Keratinocyte (primary cell): ENCODE data around the gene SLC15A3. TPM values are rescaled to one million over a fixed set of nuclear protein-coding genes. Genes with fewer than 3 reads are reported as not detected.

Source experiments
- DNase-seq: peaks from one replicate; pipeline ENCODE4 v3.0.0-alpha.2; 2011; ENCODE audit warnings: low read depth, missing footprints, low spot score
- FAIRE-seq: peaks from 2 replicates; lab custom pipeline; 2011; peaks lifted over from hg19 to GRCh38; lab: Jason Lieb, UNC
- H2AFZ ChIP-seq: 2 replicates; pipeline ENCODE4 v1.6.0; 2012; ENCODE audit warnings: low read length, control low read depth, inconsistent platforms; ENCODE audit not compliant: control insufficient read depth
- H3K27ac ChIP-seq: 2 replicates; pipeline ENCODE4 v1.5.1; 2011; ENCODE audit warnings: low read length; ENCODE audit not compliant: control insufficient read depth, insufficient read depth
- H3K27me3 ChIP-seq: 3 replicates; pipeline ENCODE4 v1.6.0; 2011; ENCODE audit warnings: low read length; ENCODE audit not compliant: control insufficient read depth, insufficient read depth; ENCODE audit errors: extremely low read depth
- H3K36me3 ChIP-seq, 2 experiments: 2 replicates in 1 of 2; 3 replicates in 1 of 2; pipeline ENCODE4 v1.5.1; 2011; ENCODE audit warnings: low read length in 2 of 2, mild to moderate bottlenecking in 1 of 2; ENCODE audit not compliant: control insufficient read depth in 2 of 2, insufficient read depth in 2 of 2; ENCODE audit errors: extremely low read depth in 1 of 2
- H3K4me1 ChIP-seq: 3 replicates; pipeline ENCODE4 v1.5.1; 2011; ENCODE audit warnings: low read length; ENCODE audit not compliant: control insufficient read depth, insufficient read depth; ENCODE audit errors: extremely low read depth
- H3K4me2 ChIP-seq: 3 replicates; pipeline ENCODE4 v1.6.0; 2011; ENCODE audit warnings: low read depth, low read length; ENCODE audit not compliant: control insufficient read depth, insufficient read depth; ENCODE audit errors: extremely low read depth
- H3K4me3 ChIP-seq, 3 experiments: fragments of 200-600 bp in 1 of 3; sonication (generic) in 1 of 3; 2 replicates in 2 of 3; 3 replicates in 1 of 3; pipeline ENCODE4 v1.5.1; 2011 to 2016; ENCODE audit warnings: low read length in 3 of 3, mild to moderate bottlenecking in 3 of 3, control low read depth in 2 of 3, inconsistent platforms in 1 of 3, low read depth in 1 of 3, mixed read lengths in 1 of 3, mixed run types in 1 of 3, moderate library complexity in 1 of 3; ENCODE audit not compliant: control insufficient read depth in 2 of 3, insufficient read depth in 2 of 3; ENCODE audit errors: extremely low read depth in 1 of 3
- H3K79me2 ChIP-seq: 2 replicates; pipeline ENCODE4 v1.6.0; 2012; ENCODE audit warnings: low read length; ENCODE audit not compliant: control insufficient read depth, insufficient read depth
- H3K9ac ChIP-seq: 3 replicates; pipeline ENCODE4 v1.6.0; 2011; ENCODE audit warnings: low read length; ENCODE audit not compliant: control insufficient read depth, insufficient read depth; ENCODE audit errors: extremely low read depth
- H3K9me1 ChIP-seq: 3 replicates; pipeline ENCODE4 v1.6.0; 2011; ENCODE audit warnings: low read length; ENCODE audit not compliant: control insufficient read depth, insufficient read depth; ENCODE audit errors: extremely low read depth
- H3K9me3 ChIP-seq: 2 replicates; pipeline ENCODE4 v1.5.1; 2012; ENCODE audit warnings: low read depth, low read length; ENCODE audit not compliant: control insufficient read depth
- H4K20me1 ChIP-seq: 3 replicates; pipeline ENCODE4 v1.6.0; 2011; ENCODE audit warnings: low read length; ENCODE audit not compliant: control insufficient read depth, insufficient read depth; ENCODE audit errors: extremely low read depth
- EZH2 ChIP-seq: IDR thresholded peaks from one replicate; pipeline ENCODE4 v1.6.1; 2012; ENCODE audit warnings: inconsistent platforms, mild to moderate bottlenecking, low read length, moderate library complexity
- dilution Hi-C: fragments of 300-500 bp; cut with MboI; formaldehyde crosslinking; loops from one replicate; pipeline ENCODE4 v1.7.0; 2020; ENCODE audit warnings: low sequenced_read_pairs; ENCODE audit not compliant: extremely low pct_ligation_motif_present
- polyA plus RNA-seq, 5 experiments: library from polyadenylated mRNA; depleted of rRNA in 3 of 5; stranded (reverse) in 3 of 5; stranded (forward) in 1 of 5; unstranded in 1 of 5; fragments of >200 nt; gene quantifications; 1 replicate in 1 of 5; 2 replicates in 3 of 5; 3 replicates in 1 of 5; pipeline versions ENCODE4 v1.2.1 to v1.2.3, GENCODE V29; 2011 to 2012; ENCODE audit warnings: missing spikeins in 2 of 5, low read depth in 1 of 5, low replicate concordance in 1 of 5
- TF ChIP-seq, protein P1 (sequence below), 3 experiments: IDR thresholded peaks in 1 of 3; conservative IDR thresholded peaks in 1 of 3; optimal IDR thresholded peaks in 1 of 3; 2 replicates in 2 of 3; 3 replicates in 1 of 3; pipeline versions ENCODE3 to v1.5.1; 2011; ENCODE audit warnings: low read length in 3 of 3, mild to moderate bottlenecking in 3 of 3, moderate library complexity in 2 of 3, control low read depth in 1 of 3, inconsistent platforms in 1 of 3; ENCODE audit not compliant: insufficient read depth in 2 of 3; ENCODE audit errors: extremely low read depth in 1 of 3

Gene SLC15A3
- polyA plus RNA-seq, 1 donor (not counting 4 experiments of a cell fraction or from before 2014, with no cell fraction given) = 1.0 TPM

DNA sequence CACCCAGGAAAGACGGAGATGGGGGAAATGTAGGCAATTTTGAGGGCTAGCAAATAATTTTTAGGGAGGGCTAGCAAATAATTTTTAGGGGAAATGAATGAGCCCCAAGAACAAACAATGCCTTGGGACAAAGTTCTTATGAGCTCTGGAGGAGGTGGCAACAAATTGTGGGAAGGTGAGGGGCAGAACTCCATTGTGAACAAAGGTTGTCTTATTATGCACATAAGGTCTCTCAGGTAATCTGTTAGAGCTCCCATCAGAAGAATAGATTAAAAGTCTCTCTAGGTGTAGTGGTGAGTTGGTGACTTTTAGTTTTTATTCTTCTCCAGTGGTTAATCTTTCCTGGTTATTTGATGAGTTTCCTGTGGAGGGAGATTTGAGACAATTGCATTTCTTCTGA is 43.2 kb downstream of the SLC15A3 start:
- dilution Hi-C loops = no loop called here
- H3K4me3 ChIP-seq = no peak overlapping the region
- no peak for TF ChIP-seq EZH2
- TF ChIP-seq, protein P1, sequence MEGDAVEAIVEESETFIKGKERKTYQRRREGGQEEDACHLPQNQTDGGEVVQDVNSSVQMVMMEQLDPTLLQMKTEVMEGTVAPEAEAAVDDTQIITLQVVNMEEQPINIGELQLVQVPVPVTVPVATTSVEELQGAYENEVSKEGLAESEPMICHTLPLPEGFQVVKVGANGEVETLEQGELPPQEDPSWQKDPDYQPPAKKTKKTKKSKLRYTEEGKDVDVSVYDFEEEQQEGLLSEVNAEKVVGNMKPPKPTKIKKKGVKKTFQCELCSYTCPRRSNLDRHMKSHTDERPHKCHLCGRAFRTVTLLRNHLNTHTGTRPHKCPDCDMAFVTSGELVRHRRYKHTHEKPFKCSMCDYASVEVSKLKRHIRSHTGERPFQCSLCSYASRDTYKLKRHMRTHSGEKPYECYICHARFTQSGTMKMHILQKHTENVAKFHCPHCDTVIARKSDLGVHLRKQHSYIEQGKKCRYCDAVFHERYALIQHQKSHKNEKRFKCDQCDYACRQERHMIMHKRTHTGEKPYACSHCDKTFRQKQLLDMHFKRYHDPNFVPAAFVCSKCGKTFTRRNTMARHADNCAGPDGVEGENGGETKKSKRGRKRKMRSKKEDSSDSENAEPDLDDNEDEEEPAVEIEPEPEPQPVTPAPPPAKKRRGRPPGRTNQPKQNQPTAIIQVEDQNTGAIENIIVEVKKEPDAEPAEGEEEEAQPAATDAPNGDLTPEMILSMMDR (optimal IDR thresholded peaks at IDR 0.05 in 1 of 3, IDR thresholded peaks at IDR 0.05 in 1 of 3, conservative IDR thresholded peaks at IDR 0.05 in 1 of 3; ENCODE audit: extremely low read depth in 1 of 3, insufficient read depth in 2 of 3, low read length in 3 of 3) = no peak

DNA sequence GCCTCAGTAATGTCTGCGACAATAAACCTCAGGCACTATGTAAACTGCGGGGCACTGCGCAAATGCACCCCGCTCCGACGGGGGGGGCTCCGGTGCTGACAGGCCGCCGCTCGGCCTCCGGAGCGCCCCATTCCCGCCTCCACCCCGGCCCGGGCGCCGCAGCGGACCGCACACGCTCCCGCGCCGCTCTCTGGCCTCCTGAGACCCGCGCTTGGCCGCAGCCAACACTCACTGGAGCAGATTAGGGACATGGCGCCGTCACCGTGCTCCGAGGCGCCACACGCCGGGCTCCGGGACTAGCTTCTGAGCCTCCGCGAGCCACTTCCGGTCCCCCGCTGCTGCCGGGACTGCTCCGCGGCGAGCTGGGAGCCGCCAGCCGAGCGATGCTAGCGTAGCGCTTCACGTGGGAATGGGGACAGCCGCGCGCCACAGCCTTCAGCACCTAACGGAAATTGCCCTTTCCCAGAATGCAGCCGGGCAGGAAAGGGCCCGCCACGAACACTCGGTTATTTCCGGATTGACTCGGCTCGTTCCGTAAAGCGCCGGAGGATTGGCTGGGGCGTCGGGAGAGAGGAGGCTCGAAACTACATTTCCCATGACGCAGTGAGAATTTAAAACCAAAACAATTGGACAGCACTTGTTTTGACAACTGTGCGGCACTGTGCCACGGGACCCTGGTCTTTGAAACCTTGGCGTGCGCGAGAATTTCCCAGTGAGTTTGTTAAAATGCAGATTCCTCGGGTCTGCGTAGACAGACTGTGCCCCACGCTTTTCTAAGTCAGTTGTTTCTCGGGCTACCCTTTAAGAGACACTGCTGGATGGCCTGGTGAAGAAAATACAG is 45.6 kb downstream of the SLC15A3 start, which contains the start of gene PRPF19:
Gene PRPF19, minus strand, starts transcription at position 454 of the 841 bp plus-strand sequence. Its CDS starts 203 bp downstream, at position 251.
- Histone ChIP-seq H3K36me3 (peaks cover 6 to 20% of the 10 kb centered on the region in 2 experiments), H3K79me2 (peaks cover 39% of the 10 kb centered on the region), H3K4me3 (peak within 1 kb of the TSS; percentile 79 to 93 (median 80)), H3K27me3 (no peaks in the 10 kb centered on the region), H3K9me3 (no peaks in the 10 kb centered on the region), H3K4me2 (peak within 1 kb of the TSS; percentile 87), H4K20me1 (peaks cover 10% of the 10 kb centered on the region), H3K9ac (peak within 1 kb of the TSS; percentile 94), H3K9me1 (no peaks in the 10 kb centered on the region), H2AFZ (peak within 1 kb of the TSS; percentile 70), H3K27ac (peak within 1 kb of the TSS; percentile 93), H3K4me1 (peaks cover 11% of the 10 kb centered on the region)
- TF ChIP-seq, protein P1 (optimal IDR thresholded peaks at IDR 0.05 in 1 of 3, IDR thresholded peaks at IDR 0.05 in 1 of 3, conservative IDR thresholded peaks at IDR 0.05 in 1 of 3; ENCODE audit: extremely low read depth in 1 of 3, insufficient read depth in 2 of 3, low read length in 3 of 3) = no peak
- FAIRE-seq (peak; percentile 13), DNase-seq (peak; percentile 63)
- dilution Hi-C loops = no loop called here

More for the DNA sequence above, 43.2 kb downstream of the SLC15A3 start:
- H3K4me2 ChIP-seq = no peak overlapping the region
- no peaks in the 10 kb centered on the region for H3K27me3 ChIP-seq
- peaks cover 22% of the 10 kb centered on the region for H3K79me2 ChIP-seq
- H3K9me3 ChIP-seq = no peaks in the 10 kb centered on the region
- peaks cover 16% of the 10 kb centered on the region for H3K4me1 ChIP-seq
- H3K36me3 ChIP-seq = no peaks in the 10 kb centered on the region
- H3K9me1 ChIP-seq = no peaks in the 10 kb centered on the region
- H3K9ac ChIP-seq = no peak overlapping the region
- DNase-seq = no peak
- H4K20me1 ChIP-seq = peaks cover 7% of the 10 kb centered on the region
- FAIRE-seq = no peak
- no peak overlapping the region for H3K27ac ChIP-seq
- H2AFZ ChIP-seq = no peak overlapping the region
